Measurements from ENCODE around the gene NTPCR. TPM values are rescaled to one million over a fixed set of nuclear protein-coding genes. Genes with fewer than 3 reads are reported as not detected.

Gene NTPCR
- polyA plus RNA-seq = 45.9 TPM
- long read RNA-seq, donor 1, full-length matches to known transcripts = 23 of 23 reads
- long read RNA-seq, donor 1, partial matches to known transcripts = 0 of 23 reads
- long read RNA-seq, donor 1, other reads (novel, unspliced or antisense) = 0 of 23 reads
- long read RNA-seq, donor 2, full-length matches to known transcripts = 27 of 27 reads
- long read RNA-seq, donor 2, partial matches to known transcripts = 0 of 27 reads
- long read RNA-seq, donor 2, other reads (novel, unspliced or antisense) = 0 of 27 reads
- long read RNA-seq, donor 3 = 0 reads
- long read RNA-seq, donor 4, full-length matches to known transcripts = 5 of 5 reads
- long read RNA-seq, donor 4, partial matches to known transcripts = 0 of 5 reads
- long read RNA-seq, donor 4, other reads (novel, unspliced or antisense) = 0 of 5 reads
- long read RNA-seq, donor 5, full-length matches to known transcripts = 19 of 19 reads
- long read RNA-seq, donor 5, partial matches to known transcripts = 0 of 19 reads
- long read RNA-seq, donor 5, other reads (novel, unspliced or antisense) = 0 of 19 reads
- long read RNA-seq, donor 6, full-length matches to known transcripts = 19 of 19 reads
- long read RNA-seq, donor 6, partial matches to known transcripts = 0 of 19 reads
- long read RNA-seq, donor 6, other reads (novel, unspliced or antisense) = 0 of 19 reads
- long read RNA-seq, donor 7, full-length matches to known transcripts = 16 of 16 reads
- long read RNA-seq, donor 7, partial matches to known transcripts = 0 of 16 reads
- long read RNA-seq, donor 7, other reads (novel, unspliced or antisense) = 0 of 16 reads
- long read RNA-seq, donor 8, full-length matches to known transcripts = 24 of 24 reads
- long read RNA-seq, donor 8, partial matches to known transcripts = 0 of 24 reads
- long read RNA-seq, donor 8, other reads (novel, unspliced or antisense) = 0 of 24 reads
- long read RNA-seq, donor 9, full-length matches to known transcripts = 22 of 22 reads
- long read RNA-seq, donor 9, partial matches to known transcripts = 0 of 22 reads
- long read RNA-seq, donor 9, other reads (novel, unspliced or antisense) = 0 of 22 reads
- long read RNA-seq, donor 10, full-length matches to known transcripts = 19 of 19 reads
- long read RNA-seq, donor 10, partial matches to known transcripts = 0 of 19 reads
- long read RNA-seq, donor 10, other reads (novel, unspliced or antisense) = 0 of 19 reads
- long read RNA-seq, donor 11, full-length matches to known transcripts = 14 of 14 reads
- long read RNA-seq, donor 11, partial matches to known transcripts = 0 of 14 reads
- long read RNA-seq, donor 11, other reads (novel, unspliced or antisense) = 0 of 14 reads

GRCh38 chr1:232950197-232951176 lies at the start of gene NTPCR:
Gene NTPCR, plus strand, starts transcription at chr1:232950611. Its CDS starts 100 bp downstream, at chr1:232950711.
- H3K4me1 ChIP-seq (ENCODE audit: control insufficient read depth, insufficient read depth, low read length) = peaks cover 14% of the 10 kb centered on the region
- peak within 1 kb of the TSS; percentile 82 for H3K4me3 ChIP-seq (ENCODE audit: low read length)
- H3K36me3 ChIP-seq (ENCODE audit: control insufficient read depth, insufficient read depth, low read length) = no peaks in the 10 kb centered on the region
- peaks cover 2% of the 10 kb centered on the region for H3K9me3 ChIP-seq (ENCODE audit: control insufficient read depth, low read depth, low read length)
- no CpG with 5 or more reads among the region's 56 CpGs for WGBS (ENCODE audit: insufficient coverage, low lambda C conversion rate)
- H3K27ac ChIP-seq (ENCODE audit: low read length) = peak within 1 kb of the TSS; percentile 78
- H3K27me3 ChIP-seq (ENCODE audit: control insufficient read depth, insufficient read depth, low read length) = no peaks in the 10 kb centered on the region
- DNase-seq = peak; percentile 92 to 94

- Histone ChIP-seq H3K36me3 (ENCODE audit: control insufficient read depth, insufficient read depth, low read length) (no peaks in the 10 kb centered on the region), H3K27ac (ENCODE audit: low read length) (peak overlapping the region; percentile 8), H3K9me3 (ENCODE audit: control insufficient read depth, low read depth, low read length) (peaks cover 2% of the 10 kb centered on the region), H3K4me3 (ENCODE audit: low read length) (no peak overlapping the region), H3K27me3 (ENCODE audit: control insufficient read depth, insufficient read depth, low read length) (no peaks in the 10 kb centered on the region), H3K4me1 (ENCODE audit: control insufficient read depth, insufficient read depth, low read length) (peaks cover 38% of the 10 kb centered on the region)
- WGBS (ENCODE audit: insufficient coverage, low lambda C conversion rate) = no CpG with 5 or more reads among the region's 10 CpGs
- DNase-seq = no peak
These were observed 49.6 kb upstream of the NTPCR start for GRCh38 chr1:232900818-232901217.

GRCh38 chr1:232901255-232901654 lies 49.2 kb upstream of the NTPCR start:
- no peak overlapping the region for H3K4me3 ChIP-seq (ENCODE audit: low read length)
- DNase-seq = peak in 1 of 2 donors; percentile 48
- peaks cover 2% of the 10 kb centered on the region for H3K9me3 ChIP-seq (ENCODE audit: control insufficient read depth, low read depth, low read length)
- H3K27me3 ChIP-seq (ENCODE audit: control insufficient read depth, insufficient read depth, low read length) = no peaks in the 10 kb centered on the region
- H3K4me1 ChIP-seq (ENCODE audit: control insufficient read depth, insufficient read depth, low read length) = peaks cover 38% of the 10 kb centered on the region
- WGBS (ENCODE audit: insufficient coverage, low lambda C conversion rate) = no CpG with 5 or more reads among the region's 4 CpGs
- H3K36me3 ChIP-seq (ENCODE audit: control insufficient read depth, insufficient read depth, low read length) = no peaks in the 10 kb centered on the region
- H3K27ac ChIP-seq (ENCODE audit: low read length) = peak overlapping the region; percentile 8

- 13% methylated on average over 1 of the region's 4 CpGs for WGBS (ENCODE audit: insufficient coverage, low lambda C conversion rate)
- H3K27ac ChIP-seq (ENCODE audit: low read length) = peak overlapping the region; percentile 8
These were observed 47.5 kb upstream of the NTPCR start for GRCh38 chr1:232902774-232903350.

GRCh38 chr1:232904131-232904530 lies 46.3 kb upstream of the NTPCR start:
- H3K27ac ChIP-seq (ENCODE audit: low read length) = no peak overlapping the region
- H3K27me3 ChIP-seq (ENCODE audit: control insufficient read depth, insufficient read depth, low read length) = no peaks in the 10 kb centered on the region
- DNase-seq = peak; percentile 17 to 31
- WGBS (ENCODE audit: insufficient coverage, low lambda C conversion rate) = no CpG with 5 or more reads among the region's 4 CpGs
- H3K4me1 ChIP-seq (ENCODE audit: control insufficient read depth, insufficient read depth, low read length) = peaks cover 38% of the 10 kb centered on the region
- H3K9me3 ChIP-seq (ENCODE audit: control insufficient read depth, low read depth, low read length) = peaks cover 1% of the 10 kb centered on the region
- no peak overlapping the region for H3K4me3 ChIP-seq (ENCODE audit: low read length)
- H3K36me3 ChIP-seq (ENCODE audit: control insufficient read depth, insufficient read depth, low read length) = no peaks in the 10 kb centered on the region

More at GRCh38 chr1:232902774-232903350, 47.5 kb upstream of the NTPCR start:
- Histone ChIP-seq H3K4me3 (ENCODE audit: low read length) (no peak overlapping the region), H3K36me3 (ENCODE audit: control insufficient read depth, insufficient read depth, low read length) (no peaks in the 10 kb centered on the region), H3K4me1 (ENCODE audit: control insufficient read depth, insufficient read depth, low read length) (peaks cover 38% of the 10 kb centered on the region), H3K27me3 (ENCODE audit: control insufficient read depth, insufficient read depth, low read length) (no peaks in the 10 kb centered on the region), H3K9me3 (ENCODE audit: control insufficient read depth, low read depth, low read length) (peaks cover 2% of the 10 kb centered on the region)
- peak in 1 of 2 donors; percentile 59 for DNase-seq

GRCh38 chr1:232904566-232904965 lies 45.8 kb upstream of the NTPCR start:
- Histone ChIP-seq H3K27me3 (ENCODE audit: control insufficient read depth, insufficient read depth, low read length) (no peaks in the 10 kb centered on the region), H3K27ac (ENCODE audit: low read length) (no peak overlapping the region), H3K4me1 (ENCODE audit: control insufficient read depth, insufficient read depth, low read length) (peaks cover 38% of the 10 kb centered on the region), H3K4me3 (ENCODE audit: low read length) (no peak overlapping the region), H3K9me3 (ENCODE audit: control insufficient read depth, low read depth, low read length) (no peaks in the 10 kb centered on the region), H3K36me3 (ENCODE audit: control insufficient read depth, insufficient read depth, low read length) (no peaks in the 10 kb centered on the region)
- WGBS (ENCODE audit: insufficient coverage, low lambda C conversion rate) = no CpG with 5 or more reads among the region's 1 CpG
- peak in 1 of 2 donors; percentile 31 for DNase-seq

GRCh38 chr1:232905331-232906034 lies 44.9 kb upstream of the NTPCR start:
- WGBS (ENCODE audit: insufficient coverage, low lambda C conversion rate) = no CpG with 5 or more reads among the region's 4 CpGs
- no peaks in the 10 kb centered on the region for H3K27me3 ChIP-seq (ENCODE audit: control insufficient read depth, insufficient read depth, low read length)
- no peaks in the 10 kb centered on the region for H3K9me3 ChIP-seq (ENCODE audit: control insufficient read depth, low read depth, low read length)
- peaks cover 33% of the 10 kb centered on the region for H3K4me1 ChIP-seq (ENCODE audit: control insufficient read depth, insufficient read depth, low read length)
- no peaks in the 10 kb centered on the region for H3K36me3 ChIP-seq (ENCODE audit: control insufficient read depth, insufficient read depth, low read length)
- H3K4me3 ChIP-seq (ENCODE audit: low read length) = no peak overlapping the region
- no peak overlapping the region for H3K27ac ChIP-seq (ENCODE audit: low read length)
- peak in 1 of 2 donors; percentile 3 for DNase-seq

- Histone ChIP-seq H3K36me3 (ENCODE audit: control insufficient read depth, insufficient read depth, low read length) (no peaks in the 10 kb centered on the region), H3K4me1 (ENCODE audit: control insufficient read depth, insufficient read depth, low read length) (peaks cover 25% of the 10 kb centered on the region), H3K9me3 (ENCODE audit: control insufficient read depth, low read depth, low read length) (no peaks in the 10 kb centered on the region), H3K27me3 (ENCODE audit: control insufficient read depth, insufficient read depth, low read length) (no peaks in the 10 kb centered on the region), H3K4me3 (ENCODE audit: low read length) (no peak overlapping the region), H3K27ac (ENCODE audit: low read length) (no peak overlapping the region)
- DNase-seq = no peak
- WGBS (ENCODE audit: insufficient coverage, low lambda C conversion rate) = 100% methylated on average over 1 of the region's 6 CpGs
These were observed 44.0 kb upstream of the NTPCR start for GRCh38 chr1:232906441-232906840.

All from large intestine (tissue), 12 donors.